HEK293T (cell line): ENCODE results near the gene ZNF282.

ENCODE experiments used
- CTCF ChIA-PET: fragments of 350-600 bp; formaldehyde crosslinking; extraction: SDS; loops from one replicate; lab custom pipeline; 2021; ENCODE audit warnings: antibody characterized with exemption, inconsistent platforms; lab: Yijun Ruan, JAX
- POLR2A ChIA-PET: fragments of 350-600 bp; formaldehyde crosslinking; extraction: SDS; loops from one replicate; lab custom pipeline; 2020; ENCODE audit warnings: antibody characterized with exemption, inconsistent platforms; lab: Yijun Ruan, JAX
- DNase-seq: peaks from one replicate; pipeline ENCODE4 v3.0.0; 2012; ENCODE audit warnings: mixed read lengths; ENCODE audit errors: extremely low spot score
- ARNT ChIP-seq: fragments of 450-650 bp; IDR thresholded peaks from 2 replicates; pipeline ENCODE4 v1.6.1; 2017; ENCODE audit warnings: mild to moderate bottlenecking
- BHLHE40 ChIP-seq: fragments of 450-650 bp; IDR thresholded peaks from 2 replicates; pipeline ENCODE4 v1.6.1; 2016; ENCODE audit warnings: mild to moderate bottlenecking, moderate library complexity, borderline replicate concordance
- CTBP1 ChIP-seq: fragments of 450-650 bp; IDR thresholded peaks from 2 replicates; pipeline ENCODE4 v1.6.1; 2016; ENCODE audit warnings: borderline replicate concordance
- ELF4 ChIP-seq: fragments of 450-650 bp; IDR thresholded peaks from 2 replicates; pipeline ENCODE4 v1.6.1; 2017; ENCODE audit warnings: antibody characterized with exemption
- FOXA1 ChIP-seq: fragments of 450-650 bp; IDR thresholded peaks from 2 replicates; pipeline ENCODE4 v1.6.1; 2016; ENCODE audit warnings: mild to moderate bottlenecking
- FOXK2 ChIP-seq: fragments of 450-650 bp; IDR thresholded peaks from 2 replicates; pipeline ENCODE4 v1.6.1; 2016; ENCODE audit warnings: mild to moderate bottlenecking
- FOXM1 ChIP-seq: fragments of 450-650 bp; IDR thresholded peaks from 2 replicates; pipeline ENCODE4 v1.6.1; 2017; ENCODE audit warnings: mild to moderate bottlenecking, borderline replicate concordance
- HDGF ChIP-seq: fragments of 450-650 bp; IDR thresholded peaks from 2 replicates; pipeline ENCODE4 v1.6.1; 2017; ENCODE audit warnings: antibody characterized with exemption, borderline replicate concordance
- L3MBTL2 ChIP-seq: fragments of 450-650 bp; conservative IDR thresholded peaks from 2 replicates; pipeline ENCODE4 v1.6.1; 2016; ENCODE audit warnings: mild to moderate bottlenecking
- LEF1 ChIP-seq: fragments of 450-650 bp; IDR thresholded peaks from 2 replicates; pipeline ENCODE4 v1.6.1; 2017; ENCODE audit warnings: mild to moderate bottlenecking, borderline replicate concordance
- NFRKB ChIP-seq: fragments of 450-650 bp; IDR thresholded peaks from 2 replicates; pipeline ENCODE4 v1.6.1; 2016; ENCODE audit warnings: mild to moderate bottlenecking, moderate library complexity
- PKNOX1 ChIP-seq: fragments of 450-650 bp; IDR thresholded peaks from 2 replicates; pipeline ENCODE4 v1.6.1; 2016
- SP1 ChIP-seq: fragments of 450-650 bp; IDR thresholded peaks from 2 replicates; pipeline ENCODE4 v1.6.1; 2017
- SUZ12 ChIP-seq: fragments of 450-650 bp; IDR thresholded peaks from 2 replicates; pipeline ENCODE4 v1.6.1; 2016; ENCODE audit warnings: mild to moderate bottlenecking
- TARDBP ChIP-seq: fragments of 450-650 bp; IDR thresholded peaks from 2 replicates; pipeline ENCODE4 v1.6.1; 2016
- ZNF384 ChIP-seq: fragments of 450-650 bp; IDR thresholded peaks from 2 replicates; pipeline ENCODE4 v1.6.1; 2016

ZNF282 gene

GRCh38 chr7:149184274-149184673 lies 11.1 kb upstream of the ZNF282 start:
- no peak for DNase-seq
- POLR2A ChIA-PET = interaction anchor here (1.7 kb wide), 1 partner anchor 11 kb away, joined by 11 read pairs; the partner anchor contains the start of gene ZNF282
- CTCF ChIA-PET = interaction anchor here (1.1 kb wide), 1 partner anchor 11 kb away, joined by 4 read pairs; the partner anchor contains the start of gene ZNF282
- TF ChIP-seq SP1 (no peak), HDGF (no peak), SUZ12 (no peak), ARNT (no peak)

DNA sequence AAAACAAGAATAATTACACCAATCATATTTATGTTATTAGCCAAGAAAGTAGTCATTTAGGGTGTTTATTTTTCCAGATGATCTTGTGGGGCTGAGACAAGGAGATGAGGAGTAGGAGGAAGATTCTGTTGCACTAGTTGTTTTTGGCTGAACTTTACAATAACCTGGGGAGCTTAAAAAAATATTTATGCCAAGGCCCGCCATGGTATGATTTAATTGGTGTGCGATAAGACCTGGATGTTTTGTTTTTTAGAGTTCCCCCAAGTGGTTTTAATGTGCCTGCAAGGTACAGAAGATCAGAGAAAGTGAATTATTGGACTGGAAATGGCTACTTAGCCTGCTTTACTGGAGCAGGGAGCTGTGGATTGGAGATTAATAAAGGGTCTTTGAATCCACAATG lies 7.1 kb upstream of the ZNF282 start:
- no peak for DNase-seq
- ChIA-PET POLR2A (interaction anchor here (1.0 to 1.1 kb wide), 2 partner anchors 39 to 41 kb away, joined by 5 to 6 read pairs; partner anchors contain the start of gene ZNF398), CTCF (interaction anchor here (0.5 kb wide), 1 partner anchor 217 kb away, joined by 3 read pairs; no protein-coding TSS in a partner anchor)
- TF ChIP-seq NFRKB = no peak
- TF ChIP-seq SP1 = no peak
- TF ChIP-seq PKNOX1 = no peak
- TF ChIP-seq HDGF = no peak
- TF ChIP-seq TARDBP = no peak
- no peak for TF ChIP-seq FOXM1
- no peak; the same call in 1 of the 2 replicates for TF ChIP-seq FOXK2
- no peak for TF ChIP-seq FOXA1
- TF ChIP-seq L3MBTL2 = no peak
- TF ChIP-seq BHLHE40 = no peak
- no peak for TF ChIP-seq SUZ12

DNA sequence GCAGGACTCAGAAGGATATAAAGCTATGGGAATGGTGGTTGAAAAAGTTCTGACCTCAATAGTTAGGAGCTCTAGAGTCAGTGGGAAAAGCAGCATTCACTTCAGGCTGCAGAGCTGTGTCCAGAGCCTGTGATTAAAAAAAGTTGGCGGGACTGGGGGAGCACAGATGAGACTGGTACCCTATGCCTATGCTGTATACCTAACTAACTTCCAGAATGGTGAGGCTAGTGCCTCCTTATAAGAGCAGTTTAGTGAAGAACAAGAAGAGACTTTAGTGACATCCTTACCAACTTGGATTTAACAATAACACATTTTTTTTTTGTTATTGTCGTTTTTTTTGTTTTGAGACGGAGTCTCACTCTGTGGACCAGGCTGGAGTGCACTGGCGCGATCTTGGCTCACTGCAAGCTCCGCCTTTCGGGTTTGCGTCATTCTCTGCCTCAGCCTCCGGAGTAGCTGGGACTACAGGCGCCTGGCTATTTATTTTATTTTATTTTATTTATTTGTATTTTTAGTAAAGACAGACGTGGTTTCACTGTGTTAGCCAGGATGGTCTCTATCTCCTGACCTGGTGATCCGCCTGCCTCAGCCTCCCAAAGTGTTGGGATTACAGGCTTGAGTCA lies 6.6 kb upstream of the ZNF282 start:
- TF ChIP-seq HDGF (no peak), NFRKB (no peak), PKNOX1 (no peak), CTBP1 (no peak), ZNF384 (no peak), L3MBTL2 (no peak), BHLHE40 (no peak), ELF4 (no peak), TARDBP (no peak)
- POLR2A ChIA-PET = interaction anchor here (1.0 to 1.1 kb wide), 2 partner anchors 40 to 41 kb away, joined by 5 to 6 read pairs; partner anchors contain the start of gene ZNF398
- no peak for DNase-seq
- CTCF ChIA-PET = interaction anchor here (0.5 to 0.7 kb wide), 2 partner anchors 73 to 218 kb away, joined by 3 read pairs; partner anchors contain the start of gene ZNF783

GRCh38 chr7:149191851-149192250 lies 3.5 kb upstream of the ZNF282 start:
- CTCF ChIA-PET = no interaction called here
- TF ChIP-seq FOXM1 (no peak), ZNF384 (no peak), FOXA1 (no peak), SUZ12 (no peak), CTBP1 (no peak), BHLHE40 (no peak), TARDBP (no peak), L3MBTL2 (no peak), NFRKB (no peak), SP1 (no peak), LEF1 (no peak), HDGF (no peak), ARNT (no peak), ELF4 (no peak), PKNOX1 (no peak)
- POLR2A ChIA-PET = no interaction called here
- no peak for DNase-seq

- ChIA-PET CTCF (interaction anchor here (1.0 to 1.6 kb wide), 4 partner anchors 11 to 66 kb away, joined by 3 to 9 read pairs (median 6); partner anchors contain the start of gene ZNF398), POLR2A (interaction anchor here (0.9 to 2.4 kb wide), 26 partner anchors 9 to 302 kb away, joined by 3 to 35 read pairs (median 6); partner anchors contain the start of genes ZNF398, ZNF425 and ZNF783)
- TF ChIP-seq CTBP1 = no peak
- TF ChIP-seq ELF4 = no peak
- no peak for TF ChIP-seq FOXM1
- TF ChIP-seq L3MBTL2 = no peak
- no peak for TF ChIP-seq ZNF384
- TF ChIP-seq NFRKB = no peak
- TF ChIP-seq SUZ12 = no peak
- no peak for TF ChIP-seq FOXA1
- no peak for TF ChIP-seq PKNOX1
- TF ChIP-seq HDGF = no peak
- no peak for TF ChIP-seq LEF1
- TF ChIP-seq SP1 = no peak
- TF ChIP-seq ARNT = no peak
- no peak for TF ChIP-seq BHLHE40
- no peak for TF ChIP-seq FOXK2
- no peak for TF ChIP-seq TARDBP
- no peak for DNase-seq
These were observed 557 bp upstream of the ZNF282 start for GRCh38 chr7:149194799-149195179.
